NCI-H1436 treated with DMSO at 0.1 percent for 48 hours (cell line): ENCODE results near the gene PPM1N.

Source experiments
- DNase-seq: peaks from one replicate; lab custom pipeline; 2025; lab: John Stamatoyannopoulos, UW

Gene PPM1N

GRCh38 chr19:45542234-45542668 is 44.0 kb downstream of the PPM1N start:
- no peak for DNase-seq

DNA sequence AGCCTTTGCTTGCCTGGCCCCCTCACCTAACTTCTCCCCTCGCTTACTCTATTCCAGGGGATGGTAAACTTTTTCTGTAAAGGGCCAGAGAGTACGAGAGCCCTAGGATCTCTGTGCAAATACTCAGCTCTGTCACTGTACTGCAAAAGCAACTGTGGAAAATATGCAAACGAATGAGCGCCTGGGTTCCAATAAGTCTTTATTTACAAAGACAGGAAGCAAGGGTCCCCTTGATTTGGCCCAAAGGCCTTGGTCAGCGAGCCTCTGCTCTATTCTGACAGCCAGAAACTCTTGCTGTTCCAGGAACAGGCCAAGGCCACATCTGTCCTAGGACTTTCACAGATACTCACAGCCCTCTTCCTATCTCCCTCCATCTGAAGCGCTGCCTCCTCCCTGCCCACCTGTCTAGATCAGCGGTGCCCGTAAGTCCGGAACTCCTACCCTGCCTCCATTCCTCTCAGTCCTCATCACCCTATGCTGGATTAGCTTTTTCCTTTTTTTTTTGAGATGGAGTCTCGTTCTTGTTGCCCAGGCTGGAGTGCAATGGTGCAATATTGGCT is 49.0 kb downstream of the PPM1N start:
- no peak for DNase-seq

- DNase-seq: no peak
Measured at GRCh38 chr19:45547965-45548609, 49.8 kb downstream of the PPM1N start.
